ENCODE results near the gene KRT2. TPM values are rescaled to one million over a fixed set of nuclear protein-coding genes. Genes with fewer than 3 reads are reported as not detected.
"Not testable (repeated sequence)": the region's sequence is repeated elsewhere in the genome, so short reads cannot be mapped to it uniquely, and the experiment has no call there.

The KRT2 gene
- total RNA-seq, 1 donor from 2014 or later: not detected

- H3K27ac ChIP-seq (ENCODE audit: low read depth, low read length); H3K9ac ChIP-seq (ENCODE audit: low read depth in 1 of 3, low read length in 3 of 3); H3K4me3 ChIP-seq (ENCODE audit: low read length in 3 of 3); H3K36me3 ChIP-seq (ENCODE audit: control insufficient read depth in 3 of 3, insufficient read depth in 3 of 3, low read length in 3 of 3); H3K4me1 ChIP-seq (ENCODE audit: control insufficient read depth in 3 of 3, insufficient read depth in 3 of 3, low read length in 3 of 3); H3K9me3 ChIP-seq (ENCODE audit: control insufficient read depth in 3 of 3, low read length in 3 of 3): not testable (repeated sequence)
- H3K27me3 ChIP-seq (ENCODE audit: control insufficient read depth in 3 of 3, insufficient read depth in 3 of 3, low read length in 3 of 3): peaks cover 6 to 21% (median 19%) of the 10 kb centered on the region in 3 donors
These were observed 17.9 kb upstream of the KRT2 start for GRCh38 chr12:52669941-52670340.

DNA sequence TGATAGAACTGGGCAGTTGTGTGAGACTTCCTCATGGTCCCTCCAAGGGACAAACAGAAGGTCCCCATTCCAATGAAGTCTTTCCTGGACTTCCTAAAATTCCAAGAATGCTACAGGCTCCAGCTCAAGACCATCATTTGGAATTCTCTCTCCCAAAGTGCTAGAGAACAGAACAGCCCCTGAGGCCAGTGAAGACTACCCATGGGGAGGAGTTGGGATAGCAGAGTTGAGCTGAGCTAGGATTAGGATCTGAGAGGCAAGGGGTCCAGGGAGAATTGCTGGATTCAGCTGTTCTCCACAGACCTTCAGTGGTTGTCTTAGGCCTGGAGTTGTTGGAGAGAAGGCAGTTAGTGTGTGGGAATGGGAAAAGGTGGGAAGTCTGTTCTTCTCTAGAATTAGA lies 17.4 kb upstream of the KRT2 start:
- H3K9ac ChIP-seq (ENCODE audit: low read depth in 1 of 3, low read length in 3 of 3): no peak overlapping the region
- no peaks in the 10 kb centered on the region for H3K36me3 ChIP-seq (ENCODE audit: control insufficient read depth in 3 of 3, insufficient read depth in 3 of 3, low read length in 3 of 3)
- H3K9me3 ChIP-seq (ENCODE audit: control insufficient read depth in 3 of 3, low read length in 3 of 3): no peaks in the 10 kb centered on the region
- peaks cover 10 to 21% (median 19%) of the 10 kb centered on the region in 3 donors for H3K27me3 ChIP-seq (ENCODE audit: control insufficient read depth in 3 of 3, insufficient read depth in 3 of 3, low read length in 3 of 3)
- no peaks in the 10 kb centered on the region for H3K4me1 ChIP-seq (ENCODE audit: control insufficient read depth in 3 of 3, insufficient read depth in 3 of 3, low read length in 3 of 3)
- H3K4me3 ChIP-seq (ENCODE audit: low read length in 3 of 3): no peak overlapping the region
- H3K27ac ChIP-seq (ENCODE audit: low read depth, low read length): no peak overlapping the region

DNA sequence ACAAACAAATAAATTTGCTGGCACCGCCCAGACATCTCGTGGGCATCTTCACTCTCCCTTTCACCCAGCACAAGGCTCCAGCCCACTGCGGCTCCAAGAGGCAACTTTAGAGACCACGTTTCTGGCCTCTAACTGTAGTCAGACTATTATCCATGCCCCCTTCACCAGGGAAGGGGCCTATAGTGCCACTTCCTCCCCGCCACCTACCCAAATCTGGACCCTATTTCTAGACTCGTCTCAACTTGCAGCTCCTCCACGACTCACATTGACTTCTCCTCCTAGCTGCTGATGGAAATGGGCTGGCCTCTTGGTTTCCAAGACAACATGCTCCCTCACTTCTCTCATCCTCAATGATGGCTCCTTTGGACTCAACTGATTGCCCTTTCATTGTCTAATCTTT lies 15.9 kb upstream of the KRT2 start:
- H3K27me3 ChIP-seq (ENCODE audit: control insufficient read depth in 3 of 3, insufficient read depth in 3 of 3, low read length in 3 of 3): peaks cover 16 to 21% (median 18%) of the 10 kb centered on the region in 3 donors
- H3K27ac ChIP-seq (ENCODE audit: low read depth, low read length): no peak overlapping the region
- H3K36me3 ChIP-seq (ENCODE audit: control insufficient read depth in 3 of 3, insufficient read depth in 3 of 3, low read length in 3 of 3): no peaks in the 10 kb centered on the region
- no peak overlapping the region for H3K4me3 ChIP-seq (ENCODE audit: low read length in 3 of 3)
- H3K9me3 ChIP-seq (ENCODE audit: control insufficient read depth in 3 of 3, low read length in 3 of 3): no peaks in the 10 kb centered on the region
- no peaks in the 10 kb centered on the region for H3K4me1 ChIP-seq (ENCODE audit: control insufficient read depth in 3 of 3, insufficient read depth in 3 of 3, low read length in 3 of 3)
- no peak overlapping the region for H3K9ac ChIP-seq (ENCODE audit: low read depth in 1 of 3, low read length in 3 of 3)

- H3K4me1 ChIP-seq (ENCODE audit: control insufficient read depth in 3 of 3, insufficient read depth in 3 of 3, low read length in 3 of 3): no peaks in the 10 kb centered on the region
These were observed 15.5 kb upstream of the KRT2 start for GRCh38 chr12:52667509-52667908.

GRCh38 chr12:52666471-52666870 lies 14.5 kb upstream of the KRT2 start:
- Histone ChIP-seq H3K4me3 (ENCODE audit: low read length in 3 of 3) (no peak overlapping the region), H3K4me1 (ENCODE audit: control insufficient read depth in 3 of 3, insufficient read depth in 3 of 3, low read length in 3 of 3) (no peaks in the 10 kb centered on the region), H3K9me3 (ENCODE audit: control insufficient read depth in 3 of 3, low read length in 3 of 3) (no peaks in the 10 kb centered on the region)

More at GRCh38 chr12:52667509-52667908, 15.5 kb upstream of the KRT2 start:
- Histone ChIP-seq H3K27me3 (ENCODE audit: control insufficient read depth in 3 of 3, insufficient read depth in 3 of 3, low read length in 3 of 3) (peaks cover 16 to 21% (median 18%) of the 10 kb centered on the region in 3 donors), H3K36me3 (ENCODE audit: control insufficient read depth in 3 of 3, insufficient read depth in 3 of 3, low read length in 3 of 3) (no peaks in the 10 kb centered on the region), H3K9ac (ENCODE audit: low read depth in 1 of 3, low read length in 3 of 3) (no peak overlapping the region), H3K9me3 (ENCODE audit: control insufficient read depth in 3 of 3, low read length in 3 of 3) (no peaks in the 10 kb centered on the region), H3K27ac (ENCODE audit: low read depth, low read length) (no peak overlapping the region), H3K4me3 (ENCODE audit: low read length in 3 of 3) (no peak overlapping the region)

DNA sequence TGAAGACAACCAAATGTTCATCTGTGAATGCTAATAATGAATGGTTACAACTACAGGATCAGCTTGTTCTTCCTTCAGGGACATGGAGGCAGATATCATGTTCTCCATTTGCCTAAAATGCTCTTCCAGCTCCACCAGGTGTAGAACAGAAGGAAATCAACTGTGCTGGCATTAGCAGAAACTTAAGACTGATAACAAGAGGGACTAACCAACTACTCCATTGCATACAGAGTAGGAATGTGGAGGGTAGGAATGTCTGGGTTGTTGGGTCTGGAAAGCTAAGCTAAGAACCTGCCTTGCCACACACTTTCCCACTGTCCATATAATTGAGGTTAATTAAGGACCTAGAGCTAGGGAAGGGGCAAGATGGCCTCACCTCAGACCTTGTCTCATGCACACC lies 11.4 kb upstream of the KRT2 start:
- Histone ChIP-seq H3K9me3 (ENCODE audit: control insufficient read depth in 3 of 3, low read length in 3 of 3) (no peaks in the 10 kb centered on the region), H3K27me3 (ENCODE audit: control insufficient read depth in 3 of 3, insufficient read depth in 3 of 3, low read length in 3 of 3) (peaks cover 16 to 29% (median 24%) of the 10 kb centered on the region in 3 donors), H3K9ac (ENCODE audit: low read depth in 1 of 3, low read length in 3 of 3) (no peak overlapping the region), H3K4me1 (ENCODE audit: control insufficient read depth in 3 of 3, insufficient read depth in 3 of 3, low read length in 3 of 3) (no peaks in the 10 kb centered on the region), H3K27ac (ENCODE audit: low read depth, low read length) (no peak overlapping the region), H3K36me3 (ENCODE audit: control insufficient read depth in 3 of 3, insufficient read depth in 3 of 3, low read length in 3 of 3) (no peaks in the 10 kb centered on the region), H3K4me3 (ENCODE audit: low read length in 3 of 3) (no peak overlapping the region)

More at GRCh38 chr12:52666471-52666870, 14.5 kb upstream of the KRT2 start:
- Histone ChIP-seq H3K27me3 (ENCODE audit: control insufficient read depth in 3 of 3, insufficient read depth in 3 of 3, low read length in 3 of 3) (peaks cover 16 to 21% (median 18%) of the 10 kb centered on the region in 3 donors), H3K36me3 (ENCODE audit: control insufficient read depth in 3 of 3, insufficient read depth in 3 of 3, low read length in 3 of 3) (no peaks in the 10 kb centered on the region), H3K27ac (ENCODE audit: low read depth, low read length) (no peak overlapping the region), H3K9ac (ENCODE audit: low read depth in 1 of 3, low read length in 3 of 3) (no peak overlapping the region)

DNA sequence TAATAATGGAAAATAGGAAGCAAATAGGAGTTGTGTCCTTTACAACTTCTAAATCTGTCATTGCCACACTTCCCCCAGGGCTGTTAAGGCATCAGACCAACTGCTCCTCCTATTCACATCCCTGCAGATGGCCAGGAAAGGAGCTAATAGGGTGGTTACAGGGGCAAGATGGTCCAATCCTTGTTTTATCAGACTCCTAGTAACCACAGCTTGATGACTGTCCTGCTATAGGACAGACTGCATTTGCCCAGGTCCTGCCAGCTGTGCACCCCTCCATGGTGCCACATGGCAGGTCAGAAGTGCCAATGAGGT lies 10.9 kb upstream of the KRT2 start:
- no peak overlapping the region for H3K27ac ChIP-seq (ENCODE audit: low read depth, low read length)
- no peak overlapping the region for H3K9ac ChIP-seq (ENCODE audit: low read depth in 1 of 3, low read length in 3 of 3)
- peaks cover 16 to 34% (median 24%) of the 10 kb centered on the region in 3 donors for H3K27me3 ChIP-seq (ENCODE audit: control insufficient read depth in 3 of 3, insufficient read depth in 3 of 3, low read length in 3 of 3)
- no peaks in the 10 kb centered on the region for H3K9me3 ChIP-seq (ENCODE audit: control insufficient read depth in 3 of 3, low read length in 3 of 3)
- no peaks in the 10 kb centered on the region for H3K4me1 ChIP-seq (ENCODE audit: control insufficient read depth in 3 of 3, insufficient read depth in 3 of 3, low read length in 3 of 3)
- no peak overlapping the region for H3K4me3 ChIP-seq (ENCODE audit: low read length in 3 of 3)
- H3K36me3 ChIP-seq (ENCODE audit: control insufficient read depth in 3 of 3, insufficient read depth in 3 of 3, low read length in 3 of 3): no peaks in the 10 kb centered on the region

- no peaks in the 10 kb centered on the region for H3K36me3 ChIP-seq (ENCODE audit: control insufficient read depth in 3 of 3, insufficient read depth in 3 of 3, low read length in 3 of 3)
- H3K27ac ChIP-seq (ENCODE audit: low read depth, low read length): no peak overlapping the region
- H3K27me3 ChIP-seq (ENCODE audit: control insufficient read depth in 3 of 3, insufficient read depth in 3 of 3, low read length in 3 of 3): peaks cover 16 to 36% (median 21%) of the 10 kb centered on the region in 3 donors
- no peak overlapping the region for H3K9ac ChIP-seq (ENCODE audit: low read depth in 1 of 3, low read length in 3 of 3)
- no peaks in the 10 kb centered on the region for H3K9me3 ChIP-seq (ENCODE audit: control insufficient read depth in 3 of 3, low read length in 3 of 3)
- no peak overlapping the region for H3K4me3 ChIP-seq (ENCODE audit: low read length in 3 of 3)
- H3K4me1 ChIP-seq (ENCODE audit: control insufficient read depth in 3 of 3, insufficient read depth in 3 of 3, low read length in 3 of 3): no peaks in the 10 kb centered on the region
These were observed 10.3 kb upstream of the KRT2 start for GRCh38 chr12:52662093-52662917.

GRCh38 chr12:52661668-52662067 lies 9.7 kb upstream of the KRT2 start:
- Histone ChIP-seq H3K9me3 (ENCODE audit: control insufficient read depth in 3 of 3, low read length in 3 of 3) (no peaks in the 10 kb centered on the region), H3K9ac (ENCODE audit: low read depth in 1 of 3, low read length in 3 of 3) (no peak overlapping the region), H3K4me1 (ENCODE audit: control insufficient read depth in 3 of 3, insufficient read depth in 3 of 3, low read length in 3 of 3) (no peaks in the 10 kb centered on the region), H3K4me3 (ENCODE audit: low read length in 3 of 3) (no peak overlapping the region), H3K27me3 (ENCODE audit: control insufficient read depth in 3 of 3, insufficient read depth in 3 of 3, low read length in 3 of 3) (peaks cover 16 to 37% (median 21%) of the 10 kb centered on the region in 3 donors), H3K36me3 (ENCODE audit: control insufficient read depth in 3 of 3, insufficient read depth in 3 of 3, low read length in 3 of 3) (no peaks in the 10 kb centered on the region), H3K27ac (ENCODE audit: low read depth, low read length) (no peak overlapping the region)

- Histone ChIP-seq H3K9ac (ENCODE audit: low read depth in 1 of 3, low read length in 3 of 3) (no peak overlapping the region), H3K4me3 (ENCODE audit: low read length in 3 of 3) (no peak overlapping the region), H3K27ac (ENCODE audit: low read depth, low read length) (no peak overlapping the region), H3K27me3 (ENCODE audit: control insufficient read depth in 3 of 3, insufficient read depth in 3 of 3, low read length in 3 of 3) (peaks cover 21 to 36% (median 22%) of the 10 kb centered on the region in 3 donors), H3K36me3 (ENCODE audit: control insufficient read depth in 3 of 3, insufficient read depth in 3 of 3, low read length in 3 of 3) (no peaks in the 10 kb centered on the region), H3K4me1 (ENCODE audit: control insufficient read depth in 3 of 3, insufficient read depth in 3 of 3, low read length in 3 of 3) (no peaks in the 10 kb centered on the region), H3K9me3 (ENCODE audit: control insufficient read depth in 3 of 3, low read length in 3 of 3) (no peaks in the 10 kb centered on the region)
These were observed 9.0 kb upstream of the KRT2 start for GRCh38 chr12:52660934-52661499.

Data from skeletal muscle tissue (tissue), 4 donors.